Measurements from ENCODE around the gene EPC2. TPM values are rescaled to one million over a fixed set of nuclear protein-coding genes. Genes with fewer than 3 reads are reported as not detected.

The EPC2 gene
- total RNA-seq, 1 donor from 2014 or later: 35.9 TPM

GRCh38 chr2:148642112-148642744, 2.3 kb upstream of the EPC2 start:
- Mint-ChIP-seq H3K27me3 (peaks cover 3% of the 10 kb centered on the region), H3K27ac (peak overlapping the region; percentile 19), H3K4me3 (peak overlapping the region; percentile 43), H3K36me3 (peaks cover 5% of the 10 kb centered on the region), H3K4me1 (ENCODE audit: unreplicated experiment) (peaks cover 21% of the 10 kb centered on the region), H3K9me3 (no peaks in the 10 kb centered on the region)
- DNase-seq (ENCODE audit: extremely low spot score, unreplicated experiment): no peak
- no peak for TF ChIP-seq CTCF (conservative IDR thresholded peaks at IDR 0.05)

- Mint-ChIP-seq H3K27ac (peak overlapping the region; percentile 93), H3K36me3 (peaks cover 5% of the 10 kb centered on the region), H3K27me3 (peaks cover 3% of the 10 kb centered on the region), H3K9me3 (no peaks in the 10 kb centered on the region), H3K4me3 (peak overlapping the region; percentile 98), H3K4me1 (ENCODE audit: unreplicated experiment) (peaks cover 21% of the 10 kb centered on the region)
- no peak for TF ChIP-seq CTCF (conservative IDR thresholded peaks at IDR 0.05)
- no peak for DNase-seq (ENCODE audit: extremely low spot score, unreplicated experiment)
Observed at GRCh38 chr2:148642891-148643416, 1.6 kb upstream of the EPC2 start.

GRCh38 chr2:148643421-148643820, 1.1 kb upstream of the EPC2 start:
- Mint-ChIP-seq H3K27ac (peak overlapping the region; percentile 93), H3K9me3 (no peaks in the 10 kb centered on the region), H3K36me3 (peaks cover 5% of the 10 kb centered on the region), H3K27me3 (peaks cover 3% of the 10 kb centered on the region), H3K4me1 (ENCODE audit: unreplicated experiment) (peaks cover 19% of the 10 kb centered on the region), H3K4me3 (peak overlapping the region; percentile 98)
- no peak for DNase-seq (ENCODE audit: extremely low spot score, unreplicated experiment)
- no peak for TF ChIP-seq CTCF (conservative IDR thresholded peaks at IDR 0.05)

- peak overlapping the region; percentile 93 for H3K4me3 Mint-ChIP-seq
- peaks cover 20% of the 10 kb centered on the region for H3K4me1 Mint-ChIP-seq (ENCODE audit: unreplicated experiment)
- peak overlapping the region; percentile 93 for H3K27ac Mint-ChIP-seq
- H3K9me3 Mint-ChIP-seq: no peaks in the 10 kb centered on the region
- TF ChIP-seq CTCF (conservative IDR thresholded peaks at IDR 0.05): no peak
- DNase-seq (ENCODE audit: extremely low spot score, unreplicated experiment): peak; percentile 96
- H3K27me3 Mint-ChIP-seq: peaks cover 3% of the 10 kb centered on the region
- H3K36me3 Mint-ChIP-seq: peaks cover 10% of the 10 kb centered on the region
Observed at GRCh38 chr2:148644883-148645538, 460 bp downstream of the EPC2 start.

- no peak for DNase-seq (ENCODE audit: extremely low spot score, unreplicated experiment)
- Mint-ChIP-seq H3K4me1 (ENCODE audit: unreplicated experiment) (peaks cover 23% of the 10 kb centered on the region), H3K27me3 (peaks cover 3% of the 10 kb centered on the region), H3K9me3 (no peaks in the 10 kb centered on the region), H3K36me3 (peaks cover 10% of the 10 kb centered on the region), H3K27ac (peak overlapping the region; percentile 93), H3K4me3 (peak overlapping the region; percentile 93)
- TF ChIP-seq CTCF (conservative IDR thresholded peaks at IDR 0.05): no peak
Observed at GRCh38 chr2:148645539-148646230, 1.1 kb downstream of the EPC2 start.

All from type B pancreatic cell (in vitro differentiated cells).